Gastrocnemius medialis (tissue), 4 donors: ENCODE measurements around the gene RNASEH2A.

Experiments used
- POLR2A ChIP-seq, 2 donors: fragments of 450-650 bp; IDR thresholded peaks; one replicate each; pipeline ENCODE4 v1.6.1; 2017; ENCODE audit warnings: antibody characterized with exemption in 2 of 2, mild to moderate bottlenecking in 2 of 2, moderate library complexity in 2 of 2
- TF ChIP-seq, protein P1 (sequence below), 5 experiments: fragments of 450-650 bp in 3 of 5; fragments of 200-600 bp in 2 of 5; sonication (generic) in 2 of 5; IDR thresholded peaks in 4 of 5; conservative IDR thresholded peaks in 1 of 5; 1 replicate in 4 of 5; 2 replicates in 1 of 5; pipeline ENCODE4 v1.5.1; 2016 to 2019; ENCODE audit warnings: antibody characterized with exemption in 5 of 5, mild to moderate bottlenecking in 3 of 5, moderate library complexity in 3 of 5

DNA sequence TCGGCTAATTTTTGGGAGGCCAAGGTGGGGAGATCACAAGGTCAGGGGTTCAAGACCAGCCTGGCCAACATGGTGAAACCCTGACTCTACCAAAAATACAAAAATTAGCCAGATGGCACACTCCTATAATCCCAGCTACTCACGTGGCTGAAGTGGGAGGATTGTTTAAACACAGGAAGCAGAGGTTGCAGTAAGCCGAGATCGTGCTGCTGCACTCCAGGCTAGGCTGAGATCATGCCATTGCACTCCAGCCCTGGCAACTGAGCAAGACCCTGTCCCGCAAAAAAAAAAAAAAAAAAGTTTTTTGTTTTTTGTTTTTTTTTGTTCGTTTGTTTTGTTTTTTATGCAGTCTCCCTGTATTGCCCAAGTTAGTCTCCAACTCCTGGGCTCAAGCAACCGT is 53.2 kb downstream of the RNASEH2A start:
- TF ChIP-seq, protein P1, sequence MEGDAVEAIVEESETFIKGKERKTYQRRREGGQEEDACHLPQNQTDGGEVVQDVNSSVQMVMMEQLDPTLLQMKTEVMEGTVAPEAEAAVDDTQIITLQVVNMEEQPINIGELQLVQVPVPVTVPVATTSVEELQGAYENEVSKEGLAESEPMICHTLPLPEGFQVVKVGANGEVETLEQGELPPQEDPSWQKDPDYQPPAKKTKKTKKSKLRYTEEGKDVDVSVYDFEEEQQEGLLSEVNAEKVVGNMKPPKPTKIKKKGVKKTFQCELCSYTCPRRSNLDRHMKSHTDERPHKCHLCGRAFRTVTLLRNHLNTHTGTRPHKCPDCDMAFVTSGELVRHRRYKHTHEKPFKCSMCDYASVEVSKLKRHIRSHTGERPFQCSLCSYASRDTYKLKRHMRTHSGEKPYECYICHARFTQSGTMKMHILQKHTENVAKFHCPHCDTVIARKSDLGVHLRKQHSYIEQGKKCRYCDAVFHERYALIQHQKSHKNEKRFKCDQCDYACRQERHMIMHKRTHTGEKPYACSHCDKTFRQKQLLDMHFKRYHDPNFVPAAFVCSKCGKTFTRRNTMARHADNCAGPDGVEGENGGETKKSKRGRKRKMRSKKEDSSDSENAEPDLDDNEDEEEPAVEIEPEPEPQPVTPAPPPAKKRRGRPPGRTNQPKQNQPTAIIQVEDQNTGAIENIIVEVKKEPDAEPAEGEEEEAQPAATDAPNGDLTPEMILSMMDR (IDR thresholded peaks at IDR 0.05 in 4 of 5, conservative IDR thresholded peaks at IDR 0.05 in 1 of 5) = no peak
- no peak for TF ChIP-seq POLR2A (IDR thresholded peaks at IDR 0.05)
